HEK293T (cell line): Measurements from ENCODE around the gene PCMTD2.

Source experiments
- CTCF ChIA-PET: fragments of 350-600 bp; formaldehyde crosslinking; extraction: SDS; loops from one replicate; lab custom pipeline; 2021; ENCODE audit warnings: antibody characterized with exemption, inconsistent platforms; lab: Yijun Ruan, JAX
- POLR2A ChIA-PET: fragments of 350-600 bp; formaldehyde crosslinking; extraction: SDS; loops from one replicate; lab custom pipeline; 2020; ENCODE audit warnings: antibody characterized with exemption, inconsistent platforms; lab: Yijun Ruan, JAX
- DNase-seq: peaks from one replicate; pipeline ENCODE4 v3.0.0; 2012; ENCODE audit warnings: mixed read lengths; ENCODE audit errors: extremely low spot score
- ARNT ChIP-seq: fragments of 450-650 bp; IDR thresholded peaks from 2 replicates; pipeline ENCODE4 v1.6.1; 2017; ENCODE audit warnings: mild to moderate bottlenecking
- BHLHE40 ChIP-seq: fragments of 450-650 bp; IDR thresholded peaks from 2 replicates; pipeline ENCODE4 v1.6.1; 2016; ENCODE audit warnings: mild to moderate bottlenecking, moderate library complexity, borderline replicate concordance
- CTBP1 ChIP-seq: fragments of 450-650 bp; IDR thresholded peaks from 2 replicates; pipeline ENCODE4 v1.6.1; 2016; ENCODE audit warnings: borderline replicate concordance
- ELF4 ChIP-seq: fragments of 450-650 bp; IDR thresholded peaks from 2 replicates; pipeline ENCODE4 v1.6.1; 2017; ENCODE audit warnings: antibody characterized with exemption
- FOXA1 ChIP-seq: fragments of 450-650 bp; IDR thresholded peaks from 2 replicates; pipeline ENCODE4 v1.6.1; 2016; ENCODE audit warnings: mild to moderate bottlenecking
- FOXK2 ChIP-seq: fragments of 450-650 bp; IDR thresholded peaks from 2 replicates; pipeline ENCODE4 v1.6.1; 2016; ENCODE audit warnings: mild to moderate bottlenecking
- FOXM1 ChIP-seq: fragments of 450-650 bp; IDR thresholded peaks from 2 replicates; pipeline ENCODE4 v1.6.1; 2017; ENCODE audit warnings: mild to moderate bottlenecking, borderline replicate concordance
- HDGF ChIP-seq: fragments of 450-650 bp; IDR thresholded peaks from 2 replicates; pipeline ENCODE4 v1.6.1; 2017; ENCODE audit warnings: antibody characterized with exemption, borderline replicate concordance
- L3MBTL2 ChIP-seq: fragments of 450-650 bp; conservative IDR thresholded peaks from 2 replicates; pipeline ENCODE4 v1.6.1; 2016; ENCODE audit warnings: mild to moderate bottlenecking
- LEF1 ChIP-seq: fragments of 450-650 bp; IDR thresholded peaks from 2 replicates; pipeline ENCODE4 v1.6.1; 2017; ENCODE audit warnings: mild to moderate bottlenecking, borderline replicate concordance
- NFRKB ChIP-seq: fragments of 450-650 bp; IDR thresholded peaks from 2 replicates; pipeline ENCODE4 v1.6.1; 2016; ENCODE audit warnings: mild to moderate bottlenecking, moderate library complexity
- SP1 ChIP-seq: fragments of 450-650 bp; IDR thresholded peaks from 2 replicates; pipeline ENCODE4 v1.6.1; 2017
- SUZ12 ChIP-seq: fragments of 450-650 bp; IDR thresholded peaks from 2 replicates; pipeline ENCODE4 v1.6.1; 2016; ENCODE audit warnings: mild to moderate bottlenecking
- TARDBP ChIP-seq: fragments of 450-650 bp; IDR thresholded peaks from 2 replicates; pipeline ENCODE4 v1.6.1; 2016
- ZNF384 ChIP-seq: fragments of 450-650 bp; IDR thresholded peaks from 2 replicates; pipeline ENCODE4 v1.6.1; 2016
- TF ChIP-seq, protein P1 (sequence below): fragments of 450-650 bp; IDR thresholded peaks from 2 replicates; pipeline ENCODE4 v1.6.1; 2016

PCMTD2 gene

DNA sequence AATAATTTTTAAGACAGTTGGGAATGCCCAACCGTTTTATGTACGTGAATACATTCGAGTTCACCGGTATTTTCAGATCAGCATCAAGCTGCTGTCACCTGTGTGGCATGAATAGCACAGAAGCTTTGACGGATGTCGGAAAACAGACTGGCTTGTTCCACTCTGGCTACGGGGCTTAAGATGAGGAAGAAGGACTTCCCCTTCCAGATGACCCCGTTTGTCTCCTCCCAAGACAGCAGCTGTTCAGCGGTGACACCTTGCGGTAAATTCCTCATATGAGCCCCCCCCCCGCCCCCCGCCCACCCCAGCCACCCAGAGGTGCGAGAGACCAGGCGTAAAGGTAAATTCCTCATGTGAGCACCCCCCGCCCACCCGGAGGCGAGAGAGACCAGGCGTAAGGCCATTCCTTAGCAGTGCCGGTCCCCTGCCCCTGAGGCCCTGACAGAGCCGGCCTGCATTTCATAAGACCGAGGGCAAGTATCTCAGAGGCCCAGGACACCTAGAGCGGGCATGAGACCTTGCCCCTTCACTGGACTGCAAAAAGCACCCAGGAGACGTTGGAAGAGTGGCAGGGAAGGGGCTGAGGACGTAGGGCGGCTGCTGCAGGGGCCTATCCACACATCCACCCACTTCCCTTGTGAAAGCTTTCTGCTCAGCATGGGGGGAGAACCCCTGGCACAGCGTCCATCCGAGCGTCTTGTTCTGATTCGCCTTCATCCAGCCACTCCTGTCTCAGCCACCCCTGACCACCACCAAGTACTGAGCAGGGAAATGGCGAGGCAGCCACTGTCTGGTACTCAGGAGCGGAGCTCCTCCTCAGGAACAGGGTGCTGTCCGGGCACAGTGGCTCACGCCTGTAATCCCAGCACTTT is 7.3 kb upstream of the PCMTD2 start:
- no peak for DNase-seq
- TF ChIP-seq L3MBTL2 (no peak), LEF1 (no peak), ELF4 (no peak), FOXA1 (no peak), FOXK2 (no peak), FOXM1 (no peak), ZNF384 (no peak), SUZ12 (no peak)
- TF ChIP-seq, protein P1, sequence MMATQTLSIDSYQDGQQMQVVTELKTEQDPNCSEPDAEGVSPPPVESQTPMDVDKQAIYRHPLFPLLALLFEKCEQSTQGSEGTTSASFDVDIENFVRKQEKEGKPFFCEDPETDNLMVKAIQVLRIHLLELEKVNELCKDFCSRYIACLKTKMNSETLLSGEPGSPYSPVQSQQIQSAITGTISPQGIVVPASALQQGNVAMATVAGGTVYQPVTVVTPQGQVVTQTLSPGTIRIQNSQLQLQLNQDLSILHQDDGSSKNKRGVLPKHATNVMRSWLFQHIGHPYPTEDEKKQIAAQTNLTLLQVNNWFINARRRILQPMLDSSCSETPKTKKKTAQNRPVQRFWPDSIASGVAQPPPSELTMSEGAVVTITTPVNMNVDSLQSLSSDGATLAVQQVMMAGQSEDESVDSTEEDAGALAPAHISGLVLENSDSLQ, result no peak
- POLR2A ChIA-PET, result interaction anchor here (4.0 kb wide), 1 partner anchor 7 kb away, joined by 17 read pairs; the partner anchor contains the start of gene PCMTD2
- CTCF ChIA-PET, result no interaction called here

DNA sequence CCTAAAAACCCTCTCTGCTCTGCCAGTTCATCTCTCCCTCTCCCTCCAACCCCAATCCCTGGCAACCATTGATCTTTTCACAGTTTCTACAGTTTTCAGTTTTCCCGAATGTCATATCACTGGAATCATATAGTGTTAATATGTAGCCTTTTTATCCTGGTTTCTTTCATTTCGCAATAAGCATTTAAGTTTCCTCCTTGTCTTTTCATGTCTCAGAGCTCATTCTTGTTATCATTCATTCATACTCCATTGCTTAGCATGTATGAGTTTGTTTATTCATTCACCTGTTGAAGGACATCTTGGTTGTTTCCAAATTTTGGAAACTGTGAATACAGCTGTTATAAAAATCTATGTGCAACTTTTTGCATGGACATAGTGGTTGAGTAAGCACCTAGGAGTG is 5.5 kb upstream of the PCMTD2 start:
- DNase-seq, result no peak
- TF ChIP-seq, protein P1, result no peak
- TF ChIP-seq L3MBTL2, result no peak
- no peak for TF ChIP-seq ELF4
- no peak for TF ChIP-seq NFRKB
- no peak for TF ChIP-seq HDGF
- TF ChIP-seq TARDBP, result no peak
- TF ChIP-seq LEF1, result no peak
- no peak for TF ChIP-seq CTBP1
- no peak for TF ChIP-seq SP1
- TF ChIP-seq SUZ12, result no peak
- no peak for TF ChIP-seq BHLHE40
- TF ChIP-seq ARNT, result no peak
- TF ChIP-seq FOXK2, result no peak
- TF ChIP-seq FOXA1, result no peak
- TF ChIP-seq ZNF384, result no peak
- CTCF ChIA-PET, result no interaction called here
- POLR2A ChIA-PET, result no interaction called here

DNA sequence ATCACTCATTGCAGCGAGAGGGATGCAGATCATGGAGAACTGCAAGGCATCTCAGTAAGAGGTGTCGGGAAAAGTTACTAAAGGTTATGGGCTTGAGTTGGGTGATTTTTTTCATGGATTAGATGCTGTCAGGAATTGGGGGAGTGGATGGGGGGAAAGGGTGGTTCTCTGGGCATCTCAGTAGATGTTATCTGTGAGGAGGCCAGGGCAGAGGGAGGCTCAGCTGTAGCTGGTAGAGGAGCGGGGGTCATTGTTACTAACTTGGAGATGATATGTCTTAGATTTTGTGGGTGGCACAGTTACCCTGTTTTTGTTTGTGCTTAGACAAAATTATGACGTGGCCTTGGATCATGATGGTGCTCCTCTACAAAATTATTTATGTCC is 2.6 kb upstream of the PCMTD2 start:
- no peak for TF ChIP-seq HDGF
- no peak for TF ChIP-seq CTBP1
- TF ChIP-seq SUZ12, result no peak
- TF ChIP-seq, protein P1, result no peak
- no peak for TF ChIP-seq FOXA1
- TF ChIP-seq ELF4, result no peak
- TF ChIP-seq LEF1, result no peak
- TF ChIP-seq SP1, result no peak
- TF ChIP-seq ZNF384, result no peak
- no peak for DNase-seq
- CTCF ChIA-PET, result no interaction called here
- POLR2A ChIA-PET, result no interaction called here

DNA sequence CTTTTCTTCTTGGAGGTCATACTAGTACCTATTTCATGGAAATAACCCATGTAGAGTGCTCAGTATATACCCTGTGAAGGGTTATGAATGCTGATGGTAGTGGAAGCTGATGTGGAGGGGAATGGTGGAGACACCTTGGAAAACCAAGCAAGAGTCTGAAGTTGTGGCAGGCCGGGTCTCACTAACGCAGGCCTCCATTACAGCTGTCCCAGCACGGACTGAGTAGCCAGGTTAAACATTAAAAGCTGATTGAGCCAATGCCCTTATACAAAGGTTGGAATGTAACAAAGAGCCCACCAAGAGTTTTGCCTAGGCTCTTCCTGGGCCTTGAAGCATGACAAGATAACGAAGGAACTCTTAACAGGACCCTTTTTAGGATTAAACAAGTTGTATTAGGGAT is 2.1 kb upstream of the PCMTD2 start:
- no peak for TF ChIP-seq FOXM1
- no peak for TF ChIP-seq FOXA1
- no peak for TF ChIP-seq SUZ12
- no peak for TF ChIP-seq ZNF384
- TF ChIP-seq, protein P1, result no peak
- TF ChIP-seq FOXK2, result no peak
- no peak for TF ChIP-seq L3MBTL2
- TF ChIP-seq ELF4, result no peak
- TF ChIP-seq HDGF, result no peak
- TF ChIP-seq CTBP1, result no peak
- TF ChIP-seq ARNT, result no peak
- TF ChIP-seq TARDBP, result no peak
- no peak for TF ChIP-seq LEF1
- TF ChIP-seq BHLHE40, result no peak
- no peak for TF ChIP-seq SP1
- TF ChIP-seq NFRKB, result no peak
- CTCF ChIA-PET, result no interaction called here
- no peak for DNase-seq
- POLR2A ChIA-PET, result no interaction called here

DNA sequence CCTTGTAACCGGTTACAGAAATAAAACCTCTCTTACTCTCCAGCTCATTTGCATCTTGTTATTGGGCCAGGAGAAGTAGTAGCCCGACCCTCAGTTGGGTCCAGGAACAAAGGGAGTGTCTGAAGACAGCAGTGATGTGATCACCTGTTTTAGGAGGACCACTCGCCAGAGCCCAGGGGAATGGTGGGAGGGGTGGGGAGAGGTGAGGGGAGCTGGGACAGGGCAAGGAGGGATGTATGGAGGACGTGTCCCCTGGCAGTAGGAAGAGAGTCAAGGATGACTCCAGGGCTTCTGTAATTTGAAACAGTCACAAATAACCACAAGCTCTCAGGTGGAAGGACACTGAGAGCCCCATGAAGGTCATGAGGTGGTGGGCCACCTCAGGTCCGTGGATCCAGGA is 1.4 kb upstream of the PCMTD2 start:
- ChIA-PET POLR2A (interaction anchor here (3.0 kb wide), 1 partner anchor 8 kb away, joined by 17 read pairs; no protein-coding TSS in a partner anchor), CTCF (no interaction called here)

More for the DNA sequence above, 1.4 kb upstream of the PCMTD2 start:
- no peak for TF ChIP-seq LEF1
- TF ChIP-seq, protein P1, result no peak
- TF ChIP-seq BHLHE40, result no peak
- no peak for TF ChIP-seq HDGF
- TF ChIP-seq FOXA1, result no peak
- no peak for TF ChIP-seq FOXK2
- no peak for TF ChIP-seq L3MBTL2
- no peak for TF ChIP-seq ARNT
- no peak for TF ChIP-seq CTBP1
- no peak for TF ChIP-seq SUZ12
- TF ChIP-seq NFRKB, result no peak
- TF ChIP-seq ELF4, result no peak
- no peak for TF ChIP-seq SP1
- no peak for TF ChIP-seq ZNF384
- no peak for TF ChIP-seq FOXM1
- no peak for TF ChIP-seq TARDBP
- no peak for DNase-seq
